ENCODE measurements around the gene MEGF11. TPM values are rescaled to one million over a fixed set of nuclear protein-coding genes. Genes with fewer than 3 reads are reported as not detected.

The MEGF11 gene
- total RNA-seq, 4 donors from 2014 or later: not detected

DNA sequence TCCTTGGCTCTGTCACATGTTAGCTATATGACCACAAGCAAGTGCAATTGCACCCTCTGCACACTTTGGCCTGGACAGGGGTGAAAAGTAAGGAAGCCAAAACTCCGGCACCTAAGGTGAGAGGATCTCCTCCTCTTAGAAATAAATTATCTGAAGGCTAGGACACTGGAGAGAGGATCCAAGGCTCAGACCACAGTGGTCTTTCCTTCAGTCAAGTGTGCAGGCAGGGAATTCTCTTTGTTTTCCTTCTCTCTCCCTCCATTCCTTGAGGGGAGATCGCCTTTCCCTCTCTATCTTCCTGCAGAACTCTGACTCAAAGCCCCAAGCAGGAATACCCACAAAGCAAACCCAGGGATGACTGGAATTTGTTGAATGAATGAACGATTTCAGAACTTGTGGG is 3.1 kb upstream of the MEGF11 start:
- no peak for DNase-seq
- H3K36me3 ChIP-seq: no peaks in the 10 kb centered on the region
- no peak for TF ChIP-seq POLR2A (IDR thresholded peaks at IDR 0.05)
- TF ChIP-seq, protein P1, sequence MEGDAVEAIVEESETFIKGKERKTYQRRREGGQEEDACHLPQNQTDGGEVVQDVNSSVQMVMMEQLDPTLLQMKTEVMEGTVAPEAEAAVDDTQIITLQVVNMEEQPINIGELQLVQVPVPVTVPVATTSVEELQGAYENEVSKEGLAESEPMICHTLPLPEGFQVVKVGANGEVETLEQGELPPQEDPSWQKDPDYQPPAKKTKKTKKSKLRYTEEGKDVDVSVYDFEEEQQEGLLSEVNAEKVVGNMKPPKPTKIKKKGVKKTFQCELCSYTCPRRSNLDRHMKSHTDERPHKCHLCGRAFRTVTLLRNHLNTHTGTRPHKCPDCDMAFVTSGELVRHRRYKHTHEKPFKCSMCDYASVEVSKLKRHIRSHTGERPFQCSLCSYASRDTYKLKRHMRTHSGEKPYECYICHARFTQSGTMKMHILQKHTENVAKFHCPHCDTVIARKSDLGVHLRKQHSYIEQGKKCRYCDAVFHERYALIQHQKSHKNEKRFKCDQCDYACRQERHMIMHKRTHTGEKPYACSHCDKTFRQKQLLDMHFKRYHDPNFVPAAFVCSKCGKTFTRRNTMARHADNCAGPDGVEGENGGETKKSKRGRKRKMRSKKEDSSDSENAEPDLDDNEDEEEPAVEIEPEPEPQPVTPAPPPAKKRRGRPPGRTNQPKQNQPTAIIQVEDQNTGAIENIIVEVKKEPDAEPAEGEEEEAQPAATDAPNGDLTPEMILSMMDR (IDR thresholded peaks at IDR 0.05): no peak
- H3K27ac ChIP-seq: no peak overlapping the region
- no peak overlapping the region for H3K4me3 ChIP-seq
- H3K9me3 ChIP-seq: no peaks in the 10 kb centered on the region
- peaks cover 0 to 32% of the 10 kb centered on the region in 2 donors for H3K27me3 ChIP-seq
- H3K4me1 ChIP-seq: peaks cover 3 to 28% (median 20%) of the 10 kb centered on the region in 4 donors

DNA sequence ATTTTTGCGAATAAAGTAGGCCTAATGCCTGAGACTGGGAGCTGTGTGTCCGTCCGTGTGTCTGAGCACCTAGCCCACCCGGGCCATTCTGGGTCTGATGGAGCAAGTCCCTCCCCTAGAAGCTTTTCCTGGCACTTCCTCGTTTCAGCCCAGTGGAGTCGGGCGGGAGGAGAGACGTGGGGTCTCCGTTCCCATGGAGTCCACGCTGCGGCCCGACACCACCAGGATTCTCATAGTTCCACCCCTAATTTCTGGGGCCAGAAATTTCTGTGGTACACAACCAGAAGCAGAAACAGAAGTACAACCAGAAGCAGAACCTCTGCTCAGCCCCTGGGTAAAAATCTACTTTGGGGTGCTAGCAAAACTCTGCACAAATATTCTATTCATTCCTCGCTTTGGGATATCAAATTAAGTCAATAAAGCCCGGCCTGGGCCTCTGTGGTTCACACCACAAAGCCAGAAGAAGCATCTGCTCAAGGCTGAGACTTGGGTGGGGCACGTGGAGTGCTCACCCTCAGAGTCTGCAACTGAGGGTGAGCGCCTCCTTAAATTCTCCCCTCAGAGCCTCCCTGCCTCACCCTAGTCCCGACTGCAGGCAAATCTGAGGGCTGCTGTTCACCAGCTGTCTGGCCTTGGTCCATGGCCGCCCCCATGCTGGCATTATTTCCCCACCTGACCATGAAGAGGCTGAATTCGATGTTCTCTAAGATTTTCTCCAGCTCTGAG is 1.6 kb upstream of the MEGF11 start:
- no peaks in the 10 kb centered on the region for H3K9me3 ChIP-seq
- no peak overlapping the region for H3K27ac ChIP-seq
- peaks cover 3 to 29% (median 20%) of the 10 kb centered on the region in 4 donors for H3K4me1 ChIP-seq
- H3K36me3 ChIP-seq: no peaks in the 10 kb centered on the region
- peaks cover 0 to 33% of the 10 kb centered on the region in 2 donors for H3K27me3 ChIP-seq
- TF ChIP-seq, protein P1 (IDR thresholded peaks at IDR 0.05): no peak
- no peak for TF ChIP-seq POLR2A (IDR thresholded peaks at IDR 0.05)
- DNase-seq: no peak
- H3K4me3 ChIP-seq: no peak overlapping the region

- TF ChIP-seq POLR2A (IDR thresholded peaks at IDR 0.05): no peak
- TF ChIP-seq, protein P1 (IDR thresholded peaks at IDR 0.05): no peak
- peaks cover 3 to 29% (median 20%) of the 10 kb centered on the region in 4 donors for H3K4me1 ChIP-seq
- peaks cover 0 to 33% of the 10 kb centered on the region in 2 donors for H3K27me3 ChIP-seq
- peak overlapping the region in 3 of 4 donors; percentile 51 to 60 (median 55) for H3K4me3 ChIP-seq
- no peaks in the 10 kb centered on the region for H3K36me3 ChIP-seq
- H3K9me3 ChIP-seq: no peaks in the 10 kb centered on the region
- no peak for DNase-seq
- no peak overlapping the region for H3K27ac ChIP-seq
These were observed 770 bp upstream of the MEGF11 start for GRCh38 chr15:66254089-66254950.

DNA sequence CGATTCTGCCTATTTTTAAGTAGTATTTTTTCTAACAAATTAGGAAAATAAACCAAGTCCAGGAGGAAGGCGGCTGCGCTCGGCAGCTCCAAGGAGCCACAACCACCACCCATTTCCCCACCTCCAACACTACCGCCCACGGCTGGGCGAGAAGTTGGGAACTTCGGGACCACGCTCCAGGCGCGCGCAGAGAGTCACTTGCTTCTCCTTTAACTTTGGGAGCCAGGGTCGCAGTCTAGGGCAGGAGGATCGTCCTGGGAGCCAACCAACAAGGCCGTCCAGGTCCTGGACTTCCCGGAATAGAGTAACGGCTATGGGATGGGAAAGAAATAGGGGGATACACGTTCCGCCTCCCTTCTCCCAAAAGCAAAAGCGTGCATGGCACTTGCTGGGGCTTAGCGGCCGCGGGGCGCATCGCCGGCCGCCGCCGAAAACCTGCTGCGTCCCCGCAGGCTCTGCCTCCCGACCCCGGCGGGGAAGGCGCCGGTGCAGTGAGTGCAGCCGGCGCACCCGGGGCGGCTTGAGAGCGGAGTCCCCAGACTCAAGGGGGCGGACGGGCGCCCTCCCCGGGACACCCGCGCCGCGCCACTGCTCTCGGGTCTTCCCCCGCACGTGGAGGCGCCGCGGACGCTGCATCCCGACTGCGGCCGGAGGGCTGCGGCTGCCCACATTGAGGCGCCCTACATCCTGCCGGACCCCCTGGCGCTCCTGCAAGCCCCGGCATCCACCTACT is 699 bp downstream of the MEGF11 start:
- H3K9me3 ChIP-seq: no peaks in the 10 kb centered on the region
- TF ChIP-seq POLR2A (IDR thresholded peaks at IDR 0.05): no peak
- TF ChIP-seq, protein P1 (IDR thresholded peaks at IDR 0.05): no peak
- no peak overlapping the region for H3K27ac ChIP-seq
- H3K36me3 ChIP-seq: no peaks in the 10 kb centered on the region
- peak overlapping the region; percentile 34 to 60 (median 53) for H3K4me3 ChIP-seq
- no peak for DNase-seq
- peaks cover 0 to 33% of the 10 kb centered on the region in 2 donors for H3K27me3 ChIP-seq
- H3K4me1 ChIP-seq: peaks cover 3 to 29% (median 20%) of the 10 kb centered on the region in 4 donors

Data from Peyer's patch (tissue), 4 donors.